Cardiac muscle cell (in vitro differentiated cells and primary cell): ENCODE results near the gene IGFN1. TPM values are rescaled to one million over a fixed set of nuclear protein-coding genes. Genes with fewer than 3 reads are reported as not detected.

Experiments used
- DNase-seq, 2 donors: peaks; one replicate each; pipeline versions ENCODE4 v3.0.0 to v3.0.0-alpha.2; 2010 to 2017; ENCODE audit warnings: low read depth in 1 of 2, low spot score in 1 of 2
- H3K27ac ChIP-seq: fragments of 200-600 bp; sonication (generic); 2 replicates; pipeline ENCODE4 v1.5.1; 2016
- H3K27me3 ChIP-seq: fragments of 200-600 bp; sonication (generic); 2 replicates; pipeline ENCODE4 v1.6.0; 2016; ENCODE audit warnings: control low read depth
- H3K36me3 ChIP-seq: fragments of 200-600 bp; sonication (generic); 2 replicates; pipeline ENCODE4 v1.5.1; 2016; ENCODE audit warnings: control low read depth
- H3K4me1 ChIP-seq: fragments of 200-600 bp; sonication (generic); 2 replicates; pipeline ENCODE4 v1.8.1; 2017; ENCODE audit warnings: low read depth, mild to moderate bottlenecking, mixed run types
- H3K4me3 ChIP-seq: fragments of 200-600 bp; sonication (generic); 2 replicates; pipeline ENCODE4 v1.5.1; 2016; ENCODE audit warnings: mild to moderate bottlenecking
- H3K9me3 ChIP-seq: fragments of 200-600 bp; sonication (generic); 2 replicates; pipeline ENCODE4 v1.5.1; 2017; ENCODE audit warnings: low read depth, mild to moderate bottlenecking, control low read depth
- polyA plus RNA-seq: library from polyadenylated mRNA; unstranded; fragments of >200 nt; fragmentation: Nextera tagmentation; extraction: Ambion mirVana; gene quantifications from 2 replicates; pipeline ENCODE4 v1.2.1, GENCODE V29; 2016
- total RNA-seq: library from RNA; depleted of rRNA; stranded (reverse); fragments of >200 nt; gene quantifications from 2 replicates; pipeline ENCODE4 v1.2.3, GENCODE V29; 2016
- TF ChIP-seq, protein P1 (sequence below): IDR thresholded peaks from 2 replicates; pipeline ENCODE4 v1.5.1; 2012; ENCODE audit warnings: low read depth, mild to moderate bottlenecking, low read length

Gene IGFN1
- total and polyA plus RNA-seq, 2 experiments from 2014 or later = not detected

DNA sequence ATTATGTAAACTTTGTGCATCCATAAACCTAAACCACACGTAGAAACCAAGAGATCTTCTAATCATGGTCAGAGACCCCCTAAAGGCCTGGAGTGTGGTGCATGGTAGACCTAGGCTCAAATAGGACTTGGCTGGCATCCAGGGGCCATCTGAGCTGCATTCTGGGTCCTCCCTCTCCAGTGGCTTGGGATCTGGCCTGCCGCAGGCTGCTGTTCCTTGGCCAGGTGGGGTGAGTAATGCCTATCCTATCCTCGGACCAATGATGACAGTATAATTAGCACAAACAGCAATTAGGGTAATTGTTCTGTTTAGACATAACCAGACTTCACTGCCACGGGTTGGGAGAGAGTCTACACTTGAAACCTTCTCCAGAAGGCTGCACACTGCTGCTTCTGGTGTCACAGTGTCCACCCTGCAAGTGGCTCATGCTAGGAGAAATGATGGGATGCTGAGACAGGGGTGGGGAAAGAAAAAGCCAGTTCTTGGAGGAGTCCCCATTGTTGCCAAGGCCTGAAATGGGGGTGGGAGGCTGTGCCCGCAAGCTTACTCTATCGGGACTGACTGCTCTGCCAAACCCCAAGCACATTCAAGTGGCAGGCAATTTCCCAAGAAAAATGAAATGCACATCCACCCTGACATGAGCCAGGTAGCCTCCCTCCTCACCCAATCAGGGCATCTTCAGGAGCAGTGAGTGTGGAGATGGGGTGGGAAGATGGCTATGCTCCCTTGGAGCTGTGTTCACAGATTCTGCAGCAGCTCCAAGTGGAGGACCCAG, 80.2 kb downstream of the IGFN1 start:
- Histone ChIP-seq H3K36me3 (no peaks in the 10 kb centered on the region), H3K27me3 (peaks cover 11% of the 10 kb centered on the region), H3K27ac (no peak overlapping the region), H3K4me1 (peaks cover 7% of the 10 kb centered on the region), H3K4me3 (no peak overlapping the region), H3K9me3 (no peaks in the 10 kb centered on the region)
- TF ChIP-seq, protein P1, sequence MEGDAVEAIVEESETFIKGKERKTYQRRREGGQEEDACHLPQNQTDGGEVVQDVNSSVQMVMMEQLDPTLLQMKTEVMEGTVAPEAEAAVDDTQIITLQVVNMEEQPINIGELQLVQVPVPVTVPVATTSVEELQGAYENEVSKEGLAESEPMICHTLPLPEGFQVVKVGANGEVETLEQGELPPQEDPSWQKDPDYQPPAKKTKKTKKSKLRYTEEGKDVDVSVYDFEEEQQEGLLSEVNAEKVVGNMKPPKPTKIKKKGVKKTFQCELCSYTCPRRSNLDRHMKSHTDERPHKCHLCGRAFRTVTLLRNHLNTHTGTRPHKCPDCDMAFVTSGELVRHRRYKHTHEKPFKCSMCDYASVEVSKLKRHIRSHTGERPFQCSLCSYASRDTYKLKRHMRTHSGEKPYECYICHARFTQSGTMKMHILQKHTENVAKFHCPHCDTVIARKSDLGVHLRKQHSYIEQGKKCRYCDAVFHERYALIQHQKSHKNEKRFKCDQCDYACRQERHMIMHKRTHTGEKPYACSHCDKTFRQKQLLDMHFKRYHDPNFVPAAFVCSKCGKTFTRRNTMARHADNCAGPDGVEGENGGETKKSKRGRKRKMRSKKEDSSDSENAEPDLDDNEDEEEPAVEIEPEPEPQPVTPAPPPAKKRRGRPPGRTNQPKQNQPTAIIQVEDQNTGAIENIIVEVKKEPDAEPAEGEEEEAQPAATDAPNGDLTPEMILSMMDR = no peak
- DNase-seq = no peak

GRCh38 chr1:201272799-201273198, 82.2 kb downstream of the IGFN1 start:
- H3K4me3 ChIP-seq = no peak overlapping the region
- H3K27me3 ChIP-seq = no peaks in the 10 kb centered on the region
- no peaks in the 10 kb centered on the region for H3K36me3 ChIP-seq
- no peak overlapping the region for H3K27ac ChIP-seq
- H3K4me1 ChIP-seq = peaks cover 7% of the 10 kb centered on the region
- H3K9me3 ChIP-seq = no peaks in the 10 kb centered on the region
- no peak for DNase-seq
- TF ChIP-seq, protein P1 = no peak

GRCh38 chr1:201274616-201275252, 84.1 kb downstream of the IGFN1 start:
- Histone ChIP-seq H3K27me3 (no peaks in the 10 kb centered on the region), H3K4me3 (no peak overlapping the region), H3K4me1 (no peaks in the 10 kb centered on the region), H3K36me3 (no peaks in the 10 kb centered on the region), H3K9me3 (no peaks in the 10 kb centered on the region), H3K27ac (no peak overlapping the region)
- DNase-seq = no peak
- TF ChIP-seq, protein P1 = no peak

- DNase-seq = peak in 1 of 2 donors; percentile 47
- no peaks in the 10 kb centered on the region for H3K9me3 ChIP-seq
- no peak overlapping the region for H3K27ac ChIP-seq
- TF ChIP-seq, protein P1 = no peak
- no peaks in the 10 kb centered on the region for H3K27me3 ChIP-seq
- H3K36me3 ChIP-seq = no peaks in the 10 kb centered on the region
- no peak overlapping the region for H3K4me3 ChIP-seq
- no peaks in the 10 kb centered on the region for H3K4me1 ChIP-seq
Observed at GRCh38 chr1:201275253-201275666, 84.6 kb downstream of the IGFN1 start.

GRCh38 chr1:201276891-201277290, 86.3 kb downstream of the IGFN1 start:
- Histone ChIP-seq H3K27ac (no peak overlapping the region), H3K4me1 (no peaks in the 10 kb centered on the region), H3K36me3 (no peaks in the 10 kb centered on the region), H3K27me3 (no peaks in the 10 kb centered on the region), H3K9me3 (no peaks in the 10 kb centered on the region), H3K4me3 (no peak overlapping the region)
- DNase-seq = no peak
- TF ChIP-seq, protein P1 = no peak
